Measurements from ENCODE around the gene TRIM60. TPM values are rescaled to one million over a fixed set of nuclear protein-coding genes. Genes with fewer than 3 reads are reported as not detected.

The TRIM60 gene
- total and polyA plus RNA-seq, 2 of the 13 experiments (the other 11 are each of a cell fraction or from before 2014, with no cell fraction given), result not detected

DNA sequence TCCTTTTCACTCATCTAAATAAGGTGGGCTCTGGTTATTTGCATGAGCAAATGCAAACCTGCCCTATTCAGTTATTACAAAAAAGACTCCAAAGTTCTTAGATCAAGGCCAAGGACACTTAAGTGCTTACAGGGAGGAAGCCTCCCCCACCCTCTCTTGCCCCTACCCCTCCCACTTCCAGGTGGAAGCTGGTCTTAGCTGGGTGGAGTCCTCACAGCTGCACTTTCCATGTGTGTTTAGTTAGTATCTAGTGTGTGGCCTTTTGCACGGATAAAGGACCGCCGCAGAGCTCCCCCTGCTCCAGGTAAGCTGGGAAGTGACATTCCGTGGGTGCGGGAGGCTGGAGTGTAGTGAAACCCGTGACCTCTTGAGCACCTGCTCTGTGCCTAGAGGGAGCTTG lies 21.8 kb downstream of the TRIM60 start, which contains the start of gene TRIM75 (continued):
- TF ChIP-seq ZNF407 (CRISPR knock-in tag; IDR thresholded peaks at IDR 0.05; ENCODE audit: not compliant biosample characterization) (no peak), ZNF570 (CRISPR knock-in tag; IDR thresholded peaks at IDR 0.05; ENCODE audit: borderline replicate concordance) (no peak), MAFG (CRISPR knock-in tag; IDR thresholded peaks at IDR 0.05) (no peak), BRF2 (CRISPR knock-in tag; IDR thresholded peaks at IDR 0.05) (no peak), ZNF660 (CRISPR knock-in tag; IDR thresholded peaks at IDR 0.05; ENCODE audit: borderline replicate concordance, low read depth) (no peak), GLMP (CRISPR knock-in tag; IDR thresholded peaks at IDR 0.05; ENCODE audit: borderline replicate concordance) (no peak)
